A673 (cell line): Measurements from ENCODE around the gene FLRT1.

Experiments
- EZH2 ChIP-seq: fragments of 200-600 bp; sonication (generic); IDR thresholded peaks from 2 replicates; pipeline ENCODE4 v1.6.1; 2017; ENCODE audit warnings: borderline replicate concordance, low read depth, mild to moderate bottlenecking, mixed read lengths, antibody characterized with exemption, low read length; ENCODE audit not compliant: poor library complexity, severe bottlenecking
- TF ChIP-seq, protein P1 (sequence below): fragments of 300-800, 200-600 bp; sonication (generic); conservative IDR thresholded peaks from 2 replicates; pipeline ENCODE4 v1.5.1; 2017; ENCODE audit warnings: low read depth, mild to moderate bottlenecking, antibody characterized with exemption, low read length, moderate library complexity, mixed read lengths

DNA sequence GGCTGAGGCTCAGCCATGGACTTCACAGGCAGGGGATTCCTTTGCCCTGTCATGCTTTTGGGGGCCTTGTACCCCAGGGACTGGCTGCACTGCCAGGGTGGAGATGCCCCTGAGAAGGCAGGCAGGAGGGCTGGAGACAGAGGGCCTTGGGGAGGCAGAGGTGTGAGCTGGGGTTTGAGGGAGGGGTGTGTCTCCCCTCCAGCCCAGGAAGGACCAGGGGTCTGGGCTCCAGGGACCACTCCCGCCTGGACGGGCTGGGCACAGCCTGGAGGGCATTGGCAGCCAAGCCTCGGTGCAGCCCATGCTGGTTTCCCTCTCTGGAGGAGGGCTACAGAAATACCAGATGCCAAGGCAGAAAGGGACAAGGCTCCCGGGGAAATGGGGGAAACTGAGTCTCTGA is 30.0 kb upstream of the FLRT1 start:
- TF ChIP-seq, protein P1, sequence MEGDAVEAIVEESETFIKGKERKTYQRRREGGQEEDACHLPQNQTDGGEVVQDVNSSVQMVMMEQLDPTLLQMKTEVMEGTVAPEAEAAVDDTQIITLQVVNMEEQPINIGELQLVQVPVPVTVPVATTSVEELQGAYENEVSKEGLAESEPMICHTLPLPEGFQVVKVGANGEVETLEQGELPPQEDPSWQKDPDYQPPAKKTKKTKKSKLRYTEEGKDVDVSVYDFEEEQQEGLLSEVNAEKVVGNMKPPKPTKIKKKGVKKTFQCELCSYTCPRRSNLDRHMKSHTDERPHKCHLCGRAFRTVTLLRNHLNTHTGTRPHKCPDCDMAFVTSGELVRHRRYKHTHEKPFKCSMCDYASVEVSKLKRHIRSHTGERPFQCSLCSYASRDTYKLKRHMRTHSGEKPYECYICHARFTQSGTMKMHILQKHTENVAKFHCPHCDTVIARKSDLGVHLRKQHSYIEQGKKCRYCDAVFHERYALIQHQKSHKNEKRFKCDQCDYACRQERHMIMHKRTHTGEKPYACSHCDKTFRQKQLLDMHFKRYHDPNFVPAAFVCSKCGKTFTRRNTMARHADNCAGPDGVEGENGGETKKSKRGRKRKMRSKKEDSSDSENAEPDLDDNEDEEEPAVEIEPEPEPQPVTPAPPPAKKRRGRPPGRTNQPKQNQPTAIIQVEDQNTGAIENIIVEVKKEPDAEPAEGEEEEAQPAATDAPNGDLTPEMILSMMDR, result no peak
- TF ChIP-seq EZH2, result no peak
